SK-N-SH (cell line): ENCODE data around the gene ADGRG7. TPM values are rescaled to one million over a fixed set of nuclear protein-coding genes. Genes with fewer than 3 reads are reported as not detected.

Experiments used
- CTCF ChIA-PET: fragments of 300-600, 350-600 bp; formaldehyde crosslinking; extraction: SDS; loops from one replicate; lab custom pipeline; 2021; lab: Yijun Ruan, JAX
- POLR2A ChIA-PET: fragments of 350-600 bp; sonication (Branson Sonifier 250); formaldehyde crosslinking; extraction: SDS; loops from one replicate; lab custom pipeline; 2020; ENCODE audit warnings: antibody characterized with exemption, inconsistent platforms; lab: Yijun Ruan, JAX
- DNase-seq: peaks from one replicate; pipeline ENCODE4 v3.0.0; 2012
- H2AFZ ChIP-seq: fragments of 200-600 bp; sonication (generic); 2 replicates; pipeline ENCODE4 v1.8.1; 2016; ENCODE audit warnings: antibody characterized with exemption, mild to moderate bottlenecking, low read depth
- H3F3A ChIP-seq: fragments of 200-600 bp; sonication (generic); replicated peaks from 2 replicates; pipeline ENCODE3; 2016; ENCODE audit warnings: antibody characterized with exemption, mild to moderate bottlenecking; ENCODE audit not compliant: insufficient read depth
- H3K27ac ChIP-seq, 2 experiments: fragments of 200-500 bp in 1 of 2; fragments of 200-600 bp in 1 of 2; sonication (Bioruptor generic) in 1 of 2; sonication (generic), shearing (Covaris generic) in 1 of 2; 2 replicates each; pipeline versions ENCODE4 v1.5.1 to v1.6.1; 2014 to 2016; ENCODE audit warnings: low read depth in 2 of 2, inconsistent platforms in 1 of 2, low read length in 1 of 2, mild to moderate bottlenecking in 1 of 2, mixed read lengths in 1 of 2
- H3K27me3 ChIP-seq: fragments of 200-600 bp; sonication (generic), shearing (Covaris generic); 2 replicates; pipeline ENCODE4 v1.6.1; 2016; ENCODE audit warnings: mixed run types; ENCODE audit not compliant: insufficient read depth
- H3K36me3 ChIP-seq, 2 experiments: fragments of 200-500 bp in 1 of 2; fragments of 200-600 bp in 1 of 2; sonication (Bioruptor generic) in 1 of 2; sonication (generic) in 1 of 2; replicated peaks in 1 of 2; 2 replicates each; pipeline versions ENCODE3 to v1.5.1; 2014 to 2016; ENCODE audit warnings: low read length in 1 of 2, mild to moderate bottlenecking in 1 of 2; ENCODE audit not compliant: insufficient read depth in 2 of 2, control insufficient read depth in 1 of 2
- H3K4me1 ChIP-seq, 2 experiments: fragments of 200-500 bp in 1 of 2; fragments of 200-600 bp in 1 of 2; sonication (Bioruptor generic) in 1 of 2; sonication (generic), shearing (Covaris generic) in 1 of 2; 2 replicates each; pipeline versions ENCODE4 v1.5.1 to v1.6.1; 2014 to 2016; ENCODE audit warnings: low read depth in 1 of 2, low read length in 1 of 2, mixed run types in 1 of 2; ENCODE audit not compliant: insufficient read depth in 2 of 2, control insufficient read depth in 1 of 2
- H3K4me2 ChIP-seq: fragments of 200-600 bp; sonication (generic), shearing (Covaris generic); 2 replicates; pipeline ENCODE4 v1.6.1; 2017; ENCODE audit warnings: mixed run types
- H3K4me3 ChIP-seq, 2 experiments: fragments of 200-500 bp in 1 of 2; fragments of 200-600 bp in 1 of 2; sonication (Bioruptor generic) in 1 of 2; sonication (generic), shearing (Covaris generic) in 1 of 2; 2 replicates each; pipeline versions ENCODE4 v1.5.1 to v1.8.1; 2014 to 2016; ENCODE audit warnings: low read depth in 2 of 2, inconsistent platforms in 1 of 2, low read length in 1 of 2, mild to moderate bottlenecking in 1 of 2, mixed read lengths in 1 of 2, moderate library complexity in 1 of 2
- H3K79me2 ChIP-seq: fragments of 200-600 bp; sonication (generic); 2 replicates; pipeline ENCODE4 v1.8.1; 2017; ENCODE audit warnings: mild to moderate bottlenecking; ENCODE audit not compliant: insufficient read depth
- H3K9ac ChIP-seq: fragments of 200-600 bp; sonication (generic); 2 replicates; pipeline ENCODE4 v1.6.1; 2017; ENCODE audit warnings: mixed run types
- H3K9me2 ChIP-seq: fragments of 200-600 bp; sonication (generic); 2 replicates; pipeline ENCODE4 v1.6.1; 2017; ENCODE audit warnings: mixed run types
- H3K9me3 ChIP-seq: fragments of 200-600 bp; sonication (generic); 2 replicates; pipeline ENCODE4 v1.6.1; 2017; ENCODE audit warnings: mixed run types, mild to moderate bottlenecking, moderate library complexity
- H4K20me1 ChIP-seq: fragments of 200-600 bp; sonication (generic); 2 replicates; pipeline ENCODE4 v1.6.1; 2017; ENCODE audit warnings: mild to moderate bottlenecking, mixed run types; ENCODE audit not compliant: insufficient read depth
- ELF1 ChIP-seq: IDR thresholded peaks from 2 replicates; pipeline ENCODE4 v1.4.0; 2012
- FOSL2 ChIP-seq: IDR thresholded peaks from 2 replicates; pipeline ENCODE4 v1.4.0; 2012; ENCODE audit warnings: low read depth, mild to moderate bottlenecking, moderate library complexity, borderline replicate concordance
- GABPA ChIP-seq: IDR thresholded peaks from 2 replicates; pipeline ENCODE4 v1.4.0; 2012; ENCODE audit warnings: low read depth, mild to moderate bottlenecking
- GATA2 ChIP-seq: sonication (generic); formaldehyde crosslinking; IDR thresholded peaks from 2 replicates; pipeline ENCODE4 v1.5.0; 2020; ENCODE audit warnings: mild to moderate bottlenecking, missing genetic modification reagents
- MXI1 ChIP-seq: IDR thresholded peaks from 2 replicates; pipeline ENCODE4 v1.6.1; 2012; ENCODE audit warnings: mild to moderate bottlenecking, low read depth, low read length, improper control_type of control experiment
- PBX3 ChIP-seq: IDR thresholded peaks from 2 replicates; pipeline ENCODE4; 2012
- RAD21 ChIP-seq: IDR thresholded peaks from 2 replicates; pipeline ENCODE4 v1.6.1; 2012; ENCODE audit warnings: mild to moderate bottlenecking, low read length
- RFX5 ChIP-seq: IDR thresholded peaks from 2 replicates; pipeline ENCODE4 v1.6.1; 2012; ENCODE audit warnings: mild to moderate bottlenecking, improper control_type of control experiment, low read length
- SIN3A ChIP-seq: IDR thresholded peaks from 2 replicates; pipeline ENCODE4 v1.6.1; 2012; ENCODE audit warnings: low read depth, mild to moderate bottlenecking, low read length, moderate library complexity, borderline replicate concordance
- WGBS: methylation state at CpG from one replicate; pipeline ENCODE4 v1.1.6; 2017; ENCODE audit warnings: low lambda C conversion rate; 5-methylcytosine and 5-hydroxymethylcytosine counted together
- polyA plus RNA-seq, 3 experiments: library from polyadenylated mRNA; depleted of rRNA; stranded (reverse); fragments of >200 nt; gene quantifications; 2 replicates each; pipeline ENCODE4 v1.2.3, GENCODE V29; 2012
- TF ChIP-seq, protein P1 (sequence below): IDR thresholded peaks from 2 replicates; pipeline ENCODE4 v1.6.1; 2012; ENCODE audit warnings: mild to moderate bottlenecking, low read depth, low read length, moderate library complexity
- TF ChIP-seq, protein P2 (sequence below): fragments of 150-350 bp; IDR thresholded peaks from 2 replicates; pipeline ENCODE4 v1.6.1; 2016; ENCODE audit warnings: mild to moderate bottlenecking, low read depth, low read length

ADGRG7 gene
- polyA plus RNA-seq, 1 of the 3 experiments (the other 2 are of a cell fraction): not detected

DNA sequence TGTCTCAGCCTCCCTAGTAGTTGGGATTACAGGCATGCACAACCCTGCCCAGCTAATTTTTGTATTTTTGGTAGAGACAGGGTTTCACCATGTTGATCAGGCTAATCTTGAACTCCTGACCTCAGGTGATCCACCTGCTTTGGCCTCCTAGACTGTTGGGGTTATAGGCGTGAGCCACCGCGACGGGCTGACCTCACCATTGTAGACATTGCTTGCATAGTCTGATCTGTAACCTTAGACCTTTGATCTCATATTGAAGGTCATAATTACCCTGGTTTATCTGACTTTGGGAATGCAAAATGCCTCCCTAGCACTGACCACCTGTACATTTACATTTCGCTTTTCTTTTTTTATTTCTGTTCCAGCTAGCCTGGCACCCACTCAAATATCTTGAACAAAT is 31.2 kb downstream of the ADGRG7 start (continued):
- TF ChIP-seq, protein P1, sequence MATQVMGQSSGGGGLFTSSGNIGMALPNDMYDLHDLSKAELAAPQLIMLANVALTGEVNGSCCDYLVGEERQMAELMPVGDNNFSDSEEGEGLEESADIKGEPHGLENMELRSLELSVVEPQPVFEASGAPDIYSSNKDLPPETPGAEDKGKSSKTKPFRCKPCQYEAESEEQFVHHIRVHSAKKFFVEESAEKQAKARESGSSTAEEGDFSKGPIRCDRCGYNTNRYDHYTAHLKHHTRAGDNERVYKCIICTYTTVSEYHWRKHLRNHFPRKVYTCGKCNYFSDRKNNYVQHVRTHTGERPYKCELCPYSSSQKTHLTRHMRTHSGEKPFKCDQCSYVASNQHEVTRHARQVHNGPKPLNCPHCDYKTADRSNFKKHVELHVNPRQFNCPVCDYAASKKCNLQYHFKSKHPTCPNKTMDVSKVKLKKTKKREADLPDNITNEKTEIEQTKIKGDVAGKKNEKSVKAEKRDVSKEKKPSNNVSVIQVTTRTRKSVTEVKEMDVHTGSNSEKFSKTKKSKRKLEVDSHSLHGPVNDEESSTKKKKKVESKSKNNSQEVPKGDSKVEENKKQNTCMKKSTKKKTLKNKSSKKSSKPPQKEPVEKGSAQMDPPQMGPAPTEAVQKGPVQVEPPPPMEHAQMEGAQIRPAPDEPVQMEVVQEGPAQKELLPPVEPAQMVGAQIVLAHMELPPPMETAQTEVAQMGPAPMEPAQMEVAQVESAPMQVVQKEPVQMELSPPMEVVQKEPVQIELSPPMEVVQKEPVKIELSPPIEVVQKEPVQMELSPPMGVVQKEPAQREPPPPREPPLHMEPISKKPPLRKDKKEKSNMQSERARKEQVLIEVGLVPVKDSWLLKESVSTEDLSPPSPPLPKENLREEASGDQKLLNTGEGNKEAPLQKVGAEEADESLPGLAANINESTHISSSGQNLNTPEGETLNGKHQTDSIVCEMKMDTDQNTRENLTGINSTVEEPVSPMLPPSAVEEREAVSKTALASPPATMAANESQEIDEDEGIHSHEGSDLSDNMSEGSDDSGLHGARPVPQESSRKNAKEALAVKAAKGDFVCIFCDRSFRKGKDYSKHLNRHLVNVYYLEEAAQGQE: no peak
- TF ChIP-seq FOSL2: no peak
- TF ChIP-seq GABPA: no peak

DNA sequence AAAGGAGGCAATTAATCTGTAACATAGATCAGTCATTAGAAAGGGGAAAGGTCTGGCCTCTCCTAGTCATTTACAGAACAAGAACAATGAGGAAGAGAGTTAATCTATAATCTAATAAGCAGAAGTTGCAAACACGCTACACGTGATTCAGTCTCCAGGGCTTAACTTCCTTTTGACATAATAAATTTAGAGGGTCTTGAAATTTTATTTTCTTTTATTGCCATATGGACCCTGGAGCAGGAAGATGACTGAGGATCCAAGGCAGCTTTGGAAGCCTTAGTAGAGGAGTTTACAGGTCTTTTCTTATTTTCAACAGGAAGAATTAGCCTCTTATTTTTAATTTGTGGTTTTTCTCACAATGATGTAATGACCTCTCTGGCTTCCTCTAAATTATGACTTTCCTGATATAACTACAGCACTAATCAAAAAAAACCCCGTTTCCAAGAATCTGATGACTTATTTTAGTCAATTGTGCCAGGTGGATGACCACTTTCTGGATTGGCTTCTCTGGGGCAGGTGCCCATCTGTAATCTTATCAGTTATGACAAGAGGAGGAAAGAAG is 32.2 kb downstream of the ADGRG7 start:
- Histone ChIP-seq H3F3A (peaks cover 4% of the 10 kb centered on the region), H3K9me2 (no peaks in the 10 kb centered on the region), H3K27ac (no peak overlapping the region), H3K4me1 (no peaks in the 10 kb centered on the region), H4K20me1 (no peaks in the 10 kb centered on the region), H3K36me3 (no peaks in the 10 kb centered on the region), H3K9me3 (no peaks in the 10 kb centered on the region), H3K9ac (no peak overlapping the region), H3K4me2 (no peak overlapping the region), H3K79me2 (no peaks in the 10 kb centered on the region), H3K27me3 (no peaks in the 10 kb centered on the region), H3K4me3 (no peak overlapping the region), H2AFZ (no peak overlapping the region)
- 77% methylated on average over 3 of the region's 3 CpGs for WGBS
- CTCF ChIA-PET: interaction anchor here (0.6 to 1.2 kb wide), 2 partner anchors 9 to 506 kb away, joined by 3 read pairs; no protein-coding TSS in a partner anchor
- no peak for DNase-seq
- TF ChIP-seq MXI1 (no peak), ELF1 (no peak), SIN3A (no peak), RFX5 (no peak), GABPA (no peak), GATA2 (no peak), PBX3 (no peak), RAD21 (no peak)
- TF ChIP-seq, protein P1: no peak
- TF ChIP-seq, protein P2, sequence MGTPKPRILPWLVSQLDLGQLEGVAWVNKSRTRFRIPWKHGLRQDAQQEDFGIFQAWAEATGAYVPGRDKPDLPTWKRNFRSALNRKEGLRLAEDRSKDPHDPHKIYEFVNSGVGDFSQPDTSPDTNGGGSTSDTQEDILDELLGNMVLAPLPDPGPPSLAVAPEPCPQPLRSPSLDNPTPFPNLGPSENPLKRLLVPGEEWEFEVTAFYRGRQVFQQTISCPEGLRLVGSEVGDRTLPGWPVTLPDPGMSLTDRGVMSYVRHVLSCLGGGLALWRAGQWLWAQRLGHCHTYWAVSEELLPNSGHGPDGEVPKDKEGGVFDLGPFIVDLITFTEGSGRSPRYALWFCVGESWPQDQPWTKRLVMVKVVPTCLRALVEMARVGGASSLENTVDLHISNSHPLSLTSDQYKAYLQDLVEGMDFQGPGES: no peak
- POLR2A ChIA-PET: no interaction called here
